Measurements from ENCODE around the gene UBQLN4.

DNA sequence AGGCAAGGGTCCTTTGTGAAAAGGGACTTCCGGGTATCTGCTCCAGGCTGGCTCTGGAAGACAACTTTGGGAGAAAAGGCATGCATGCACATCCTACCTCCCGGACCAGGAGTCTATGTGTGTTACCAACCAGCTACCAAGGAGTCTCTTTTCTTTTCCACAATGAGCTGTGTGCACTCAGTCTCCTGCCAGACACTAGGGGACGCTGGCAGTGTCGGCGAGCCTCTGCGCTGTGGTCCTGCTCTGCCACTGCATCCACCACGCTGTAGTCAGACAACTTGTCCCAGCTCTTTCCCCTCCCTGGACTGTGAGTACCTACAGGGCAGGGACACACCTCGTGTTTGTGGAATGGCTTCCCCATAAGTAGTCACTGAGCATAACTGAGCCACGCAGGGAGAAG lies 27.7 kb downstream of the UBQLN4 start:
- TF ChIP-seq CTCF (tag by site-specific recombination; IDR thresholded peaks at IDR 0.05) (peak; percentile 86), ZNF513 (tag by site-specific recombination; IDR thresholded peaks at IDR 0.05) (no peak), ZNF121 (tag by site-specific recombination; IDR thresholded peaks at IDR 0.05) (no peak), MZF1 (tag by site-specific recombination; IDR thresholded peaks at IDR 0.05; ENCODE audit: borderline replicate concordance) (no peak)
- TF ChIP-seq, protein P1, sequence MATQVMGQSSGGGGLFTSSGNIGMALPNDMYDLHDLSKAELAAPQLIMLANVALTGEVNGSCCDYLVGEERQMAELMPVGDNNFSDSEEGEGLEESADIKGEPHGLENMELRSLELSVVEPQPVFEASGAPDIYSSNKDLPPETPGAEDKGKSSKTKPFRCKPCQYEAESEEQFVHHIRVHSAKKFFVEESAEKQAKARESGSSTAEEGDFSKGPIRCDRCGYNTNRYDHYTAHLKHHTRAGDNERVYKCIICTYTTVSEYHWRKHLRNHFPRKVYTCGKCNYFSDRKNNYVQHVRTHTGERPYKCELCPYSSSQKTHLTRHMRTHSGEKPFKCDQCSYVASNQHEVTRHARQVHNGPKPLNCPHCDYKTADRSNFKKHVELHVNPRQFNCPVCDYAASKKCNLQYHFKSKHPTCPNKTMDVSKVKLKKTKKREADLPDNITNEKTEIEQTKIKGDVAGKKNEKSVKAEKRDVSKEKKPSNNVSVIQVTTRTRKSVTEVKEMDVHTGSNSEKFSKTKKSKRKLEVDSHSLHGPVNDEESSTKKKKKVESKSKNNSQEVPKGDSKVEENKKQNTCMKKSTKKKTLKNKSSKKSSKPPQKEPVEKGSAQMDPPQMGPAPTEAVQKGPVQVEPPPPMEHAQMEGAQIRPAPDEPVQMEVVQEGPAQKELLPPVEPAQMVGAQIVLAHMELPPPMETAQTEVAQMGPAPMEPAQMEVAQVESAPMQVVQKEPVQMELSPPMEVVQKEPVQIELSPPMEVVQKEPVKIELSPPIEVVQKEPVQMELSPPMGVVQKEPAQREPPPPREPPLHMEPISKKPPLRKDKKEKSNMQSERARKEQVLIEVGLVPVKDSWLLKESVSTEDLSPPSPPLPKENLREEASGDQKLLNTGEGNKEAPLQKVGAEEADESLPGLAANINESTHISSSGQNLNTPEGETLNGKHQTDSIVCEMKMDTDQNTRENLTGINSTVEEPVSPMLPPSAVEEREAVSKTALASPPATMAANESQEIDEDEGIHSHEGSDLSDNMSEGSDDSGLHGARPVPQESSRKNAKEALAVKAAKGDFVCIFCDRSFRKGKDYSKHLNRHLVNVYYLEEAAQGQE (tag by site-specific recombination; IDR thresholded peaks at IDR 0.05): no peak
